GM18909 (cell line): ENCODE data around the gene BTN3A1.
"Not testable (repeated sequence)": the region's sequence is repeated elsewhere in the genome, so short reads cannot be mapped to it uniquely, and the experiment has no call there.

Experiments
- ATAC-seq: cut with Tn5 transposase; IDR thresholded peaks from one replicate; pipeline ENCODE4 v1.9.1; 2021; ENCODE audit warnings: mild to moderate bottlenecking; ENCODE audit not compliant: unreplicated experiment, poor library complexity

BTN3A1 gene

GRCh38 chr6:26401987-26402658, at the start of gene BTN3A1:
TSS of gene BTN3A1 (plus strand) at chr6:26402275. CDS start at chr6:26405564, 3,289 bp downstream.
- peak; percentile 90 for ATAC-seq

- no peak for ATAC-seq
Observed at GRCh38 chr6:26352315-26352714, 49.8 kb upstream of the BTN3A1 start.

GRCh38 chr6:26354162-26354561, 47.9 kb upstream of the BTN3A1 start:
- no peak for ATAC-seq

GRCh38 chr6:26355366-26355765, 46.7 kb upstream of the BTN3A1 start:
- no peak for ATAC-seq

- ATAC-seq, result not testable (repeated sequence)
Observed at GRCh38 chr6:26357543-26357942, 44.5 kb upstream of the BTN3A1 start.

GRCh38 chr6:26358511-26358981, 43.5 kb upstream of the BTN3A1 start:
- peak; percentile 44 for ATAC-seq

- no peak for ATAC-seq
Observed at GRCh38 chr6:26359765-26360164, 42.3 kb upstream of the BTN3A1 start.

GRCh38 chr6:26360451-26361416, 41.3 kb upstream of the BTN3A1 start:
- ATAC-seq, result peak; percentile 50

GRCh38 chr6:26361544-26361943, 40.5 kb upstream of the BTN3A1 start:
- ATAC-seq, result no peak

- ATAC-seq, result no peak
Observed at GRCh38 chr6:26362093-26362835, 39.8 kb upstream of the BTN3A1 start.

GRCh38 chr6:26362836-26363220, 39.2 kb upstream of the BTN3A1 start:
- ATAC-seq, result no peak

GRCh38 chr6:26363882-26364701, 38.0 kb upstream of the BTN3A1 start:
- ATAC-seq, result no peak

- no peak for ATAC-seq
Observed at GRCh38 chr6:26365633-26365995, 36.5 kb upstream of the BTN3A1 start.

GRCh38 chr6:26366504-26366903, 35.6 kb upstream of the BTN3A1 start:
- no peak for ATAC-seq

GRCh38 chr6:26367114-26367513, 35.0 kb upstream of the BTN3A1 start:
- no peak for ATAC-seq

GRCh38 chr6:26371813-26372212, 30.3 kb upstream of the BTN3A1 start:
- not testable (repeated sequence) for ATAC-seq

GRCh38 chr6:26372308-26373144, 29.5 kb upstream of the BTN3A1 start:
- no peak for ATAC-seq

- no peak for ATAC-seq
Observed at GRCh38 chr6:26375270-26375669, 26.8 kb upstream of the BTN3A1 start.

GRCh38 chr6:26377719-26378118, 24.4 kb upstream of the BTN3A1 start:
- no peak for ATAC-seq
